Smooth muscle cell (in vitro differentiated cells): ENCODE measurements around the gene CALCB. TPM values are rescaled to one million over a fixed set of nuclear protein-coding genes. Genes with fewer than 3 reads are reported as not detected.

Experiments used
- DNase-seq: peaks from one replicate; lab custom pipeline; 2025; ENCODE audit not compliant: unreplicated experiment; lab: John Stamatoyannopoulos, UW
- H2AFZ ChIP-seq: fragments of 200-600 bp; sonication (generic); 2 replicates; pipeline ENCODE4 v1.6.0; 2016; ENCODE audit warnings: antibody characterized with exemption, low read depth, mild to moderate bottlenecking
- H3F3A ChIP-seq: fragments of 200-600 bp; sonication (generic); 2 replicates; pipeline ENCODE4 v1.6.0; 2017; ENCODE audit warnings: antibody characterized with exemption, low read depth
- H3K27ac ChIP-seq: fragments of 200-600 bp; sonication (generic); 2 replicates; pipeline ENCODE4 v1.5.1; 2016; ENCODE audit warnings: low read depth, mild to moderate bottlenecking
- H3K27me3 ChIP-seq: fragments of 200-600 bp; sonication (generic); 2 replicates; pipeline ENCODE4 v1.6.1; 2016; ENCODE audit warnings: low read depth, mild to moderate bottlenecking
- H3K36me3 ChIP-seq: fragments of 200-600 bp; sonication (generic); 2 replicates; pipeline ENCODE4 v1.5.1; 2016; ENCODE audit warnings: low read depth
- H3K4me1 ChIP-seq: fragments of 200-600 bp; sonication (generic); 2 replicates; pipeline ENCODE4 v1.5.1; 2016; ENCODE audit warnings: low read depth
- H3K4me2 ChIP-seq: fragments of 200-600 bp; sonication (generic); 2 replicates; pipeline ENCODE4 v1.6.0; 2016; ENCODE audit warnings: mild to moderate bottlenecking
- H3K4me3 ChIP-seq: fragments of 200-600 bp; sonication (generic); 2 replicates; pipeline ENCODE4 v1.5.1; 2016; ENCODE audit warnings: mild to moderate bottlenecking
- H3K79me2 ChIP-seq: fragments of 200-600 bp; sonication (generic); 2 replicates; pipeline ENCODE4 v1.6.0; 2016; ENCODE audit warnings: low read depth, mild to moderate bottlenecking
- H3K9ac ChIP-seq: fragments of 200-600 bp; sonication (generic); 2 replicates; pipeline ENCODE4 v1.6.0; 2016; ENCODE audit warnings: low read depth
- H3K9me3 ChIP-seq: fragments of 200-600 bp; sonication (generic); replicated peaks from 2 replicates; pipeline ENCODE4 v1.5.1; 2016; ENCODE audit warnings: low read depth
- H4K20me1 ChIP-seq: fragments of 200-600 bp; sonication (generic); 2 replicates; pipeline ENCODE4 v1.6.0; 2016; ENCODE audit warnings: low read depth
- CTCF ChIP-seq: fragments of 200-600 bp; sonication (generic); IDR thresholded peaks from 2 replicates; pipeline ENCODE4 v1.5.1; 2017; ENCODE audit warnings: borderline replicate concordance, mild to moderate bottlenecking, antibody characterized with exemption; ENCODE audit not compliant: insufficient read depth, poor library complexity, severe bottlenecking
- WGBS: methylation state at CpG from one replicate; pipeline ENCODE4 v1.1.7; 2016; ENCODE audit warnings: low lambda C conversion rate; 5-methylcytosine and 5-hydroxymethylcytosine counted together
- polyA plus RNA-seq: library from polyadenylated mRNA; unstranded; fragments of >200 nt; fragmentation: Nextera tagmentation; extraction: Ambion mirVana; gene quantifications from 2 replicates; pipeline ENCODE4 v1.2.1, GENCODE V29; 2016
- total RNA-seq: library from RNA; depleted of rRNA; stranded (reverse); fragments of >200 nt; gene quantifications from 2 replicates; pipeline ENCODE4 v1.2.3, GENCODE V29; 2014

Gene CALCB
- total and polyA plus RNA-seq, 2 experiments from 2014 or later: not detected

DNA sequence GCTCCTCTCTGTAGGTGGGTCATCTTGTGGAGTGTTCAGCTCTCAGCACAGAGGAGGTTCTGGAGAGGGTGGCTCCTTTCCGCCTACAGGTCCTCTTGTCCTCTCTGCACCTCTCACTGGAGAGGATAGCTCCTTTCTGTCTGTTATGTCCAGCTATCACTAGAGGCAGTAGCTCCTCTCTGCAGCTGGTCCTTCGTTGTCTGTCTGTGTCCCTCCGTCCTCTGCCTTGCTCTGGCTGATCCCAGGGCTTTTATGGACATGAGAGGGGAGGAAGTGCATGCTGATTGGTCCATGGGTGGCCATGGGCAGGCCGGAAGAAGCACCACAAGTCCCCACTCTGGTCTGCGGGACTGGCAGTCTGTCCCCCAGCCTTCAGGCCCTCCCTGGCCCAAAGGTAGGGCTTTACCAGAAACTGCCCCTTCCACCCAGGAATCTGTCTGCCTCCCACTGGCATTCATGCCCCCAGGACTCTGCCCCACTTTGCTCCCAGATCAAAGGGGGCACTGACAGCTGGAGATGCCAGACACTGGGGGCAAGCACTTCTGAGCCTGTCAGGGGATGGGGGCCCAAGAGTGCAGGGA, 38.6 kb upstream of the CALCB start:
- Histone ChIP-seq H3K9ac (no peak overlapping the region), H3K36me3 (no peaks in the 10 kb centered on the region), H3K4me1 (no peaks in the 10 kb centered on the region), H3K27ac (no peak overlapping the region), H3K9me3 (no peaks in the 10 kb centered on the region), H3K27me3 (no peaks in the 10 kb centered on the region), H4K20me1 (no peaks in the 10 kb centered on the region), H3K4me2 (no peak overlapping the region), H3K4me3 (no peak overlapping the region), H3F3A (no peaks in the 10 kb centered on the region), H2AFZ (no peak overlapping the region), H3K79me2 (no peaks in the 10 kb centered on the region)
- WGBS: 85% methylated on average over 5 of the region's 5 CpGs
- no peak for TF ChIP-seq CTCF
- no peak for DNase-seq

- H3K27ac ChIP-seq: no peak overlapping the region
- H3K9ac ChIP-seq: no peak overlapping the region
- H4K20me1 ChIP-seq: no peaks in the 10 kb centered on the region
- H3K79me2 ChIP-seq: no peaks in the 10 kb centered on the region
- no peak overlapping the region for H3K4me2 ChIP-seq
- H3K9me3 ChIP-seq: no peaks in the 10 kb centered on the region
- no peak overlapping the region for H3K4me3 ChIP-seq
- H3K36me3 ChIP-seq: no peaks in the 10 kb centered on the region
- no peak for DNase-seq
- no peaks in the 10 kb centered on the region for H3K27me3 ChIP-seq
- WGBS: 40% methylated on average over 12 of the region's 12 CpGs
- no peak for TF ChIP-seq CTCF
- H2AFZ ChIP-seq: no peak overlapping the region
- H3F3A ChIP-seq: no peaks in the 10 kb centered on the region
- no peaks in the 10 kb centered on the region for H3K4me1 ChIP-seq
Observed at GRCh38 chr11:15035283-15035682, 38.1 kb upstream of the CALCB start.

DNA sequence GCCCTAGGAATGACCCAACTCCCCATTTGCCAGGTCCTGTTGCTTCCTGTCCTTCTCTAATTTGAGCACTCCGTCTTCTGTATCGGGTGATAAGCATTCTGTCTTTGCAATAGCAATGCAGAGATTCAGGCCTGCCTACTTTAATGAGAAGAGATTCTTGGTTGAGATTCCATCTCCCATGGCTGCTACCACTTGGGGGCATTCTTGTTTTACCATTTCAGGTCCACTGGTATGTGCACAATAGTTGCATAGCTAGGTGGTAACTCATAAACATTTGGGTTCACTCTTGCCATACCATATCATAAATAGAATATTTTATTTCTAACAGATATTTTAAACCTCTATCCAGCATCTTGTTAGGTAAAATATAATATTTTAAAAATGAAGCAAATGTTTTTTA, 34.4 kb upstream of the CALCB start:
- TF ChIP-seq CTCF: no peak
- no peaks in the 10 kb centered on the region for H3K36me3 ChIP-seq
- H3K79me2 ChIP-seq: no peaks in the 10 kb centered on the region
- H3K9me3 ChIP-seq: no peaks in the 10 kb centered on the region
- no peaks in the 10 kb centered on the region for H4K20me1 ChIP-seq
- no peak for DNase-seq
- no peaks in the 10 kb centered on the region for H3K4me1 ChIP-seq
- no peaks in the 10 kb centered on the region for H3F3A ChIP-seq
- H3K4me2 ChIP-seq: no peak overlapping the region
- no peak overlapping the region for H3K4me3 ChIP-seq
- no peak overlapping the region for H3K27ac ChIP-seq
- no peaks in the 10 kb centered on the region for H3K27me3 ChIP-seq
- no peak overlapping the region for H2AFZ ChIP-seq
- 83% methylated on average over 2 of the region's 2 CpGs for WGBS
- H3K9ac ChIP-seq: no peak overlapping the region

- DNase-seq: no peak
- Histone ChIP-seq H3K36me3 (no peaks in the 10 kb centered on the region), H4K20me1 (no peaks in the 10 kb centered on the region), H3F3A (no peaks in the 10 kb centered on the region), H3K27me3 (no peaks in the 10 kb centered on the region), H3K4me3 (no peak overlapping the region), H3K4me1 (no peaks in the 10 kb centered on the region), H3K9ac (no peak overlapping the region), H2AFZ (no peak overlapping the region), H3K9me3 (no peaks in the 10 kb centered on the region), H3K79me2 (no peaks in the 10 kb centered on the region), H3K27ac (no peak overlapping the region), H3K4me2 (no peak overlapping the region)
- no peak for TF ChIP-seq CTCF
Observed at GRCh38 chr11:15045209-15045608, 28.2 kb upstream of the CALCB start.
